Keratinocyte (primary cell): ENCODE data around the gene LRRIQ3.

ENCODE experiments used
- CTCF ChIP-seq, 3 experiments: IDR thresholded peaks in 1 of 3; conservative IDR thresholded peaks in 1 of 3; optimal IDR thresholded peaks in 1 of 3; 2 replicates in 2 of 3; 3 replicates in 1 of 3; pipeline versions ENCODE3 to v1.5.1; 2011; ENCODE audit warnings: low read length in 3 of 3, mild to moderate bottlenecking in 3 of 3, moderate library complexity in 2 of 3, control low read depth in 1 of 3, inconsistent platforms in 1 of 3; ENCODE audit not compliant: insufficient read depth in 2 of 3; ENCODE audit errors: extremely low read depth in 1 of 3
- EZH2 ChIP-seq: IDR thresholded peaks from one replicate; pipeline ENCODE4 v1.6.1; 2012; ENCODE audit warnings: inconsistent platforms, mild to moderate bottlenecking, low read length, moderate library complexity

DNA sequence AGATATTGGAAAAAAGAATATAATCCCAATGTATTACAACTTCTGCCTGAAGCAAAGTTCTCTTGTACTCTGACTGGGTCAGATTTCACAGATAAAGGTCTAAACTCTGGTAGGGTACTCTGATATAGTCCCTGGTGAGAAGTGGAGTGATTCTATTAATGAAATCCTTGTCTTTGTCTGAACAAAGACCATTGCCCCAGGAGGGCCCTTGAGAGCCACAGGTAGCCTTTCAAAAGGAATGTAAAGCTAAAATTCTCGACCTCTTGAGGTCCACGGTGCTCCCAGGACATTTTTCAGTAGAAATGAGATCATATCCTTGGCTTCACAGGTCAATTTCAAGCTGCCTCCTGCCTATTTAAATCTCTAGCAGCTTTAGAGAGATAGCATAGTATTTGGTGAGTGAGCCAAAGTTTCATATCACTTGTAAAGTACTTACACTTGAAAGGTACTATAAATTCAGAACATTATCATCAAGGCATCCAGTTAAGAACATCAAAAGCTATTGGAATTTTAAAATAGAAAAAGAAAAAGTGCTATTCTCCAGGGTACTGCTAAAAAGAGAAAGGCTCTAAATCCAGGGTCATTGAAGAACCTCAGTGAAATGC lies 47.3 kb upstream of the LRRIQ3 start:
- no peak for TF ChIP-seq CTCF (optimal IDR thresholded peaks at IDR 0.05 in 1 of 3, IDR thresholded peaks at IDR 0.05 in 1 of 3, conservative IDR thresholded peaks at IDR 0.05 in 1 of 3; ENCODE audit: extremely low read depth in 1 of 3, insufficient read depth in 2 of 3, low read length in 3 of 3)
- TF ChIP-seq EZH2, result no peak
